Tibial nerve (tissue), 4 donors: Measurements from ENCODE around the gene LSS.

Source experiments
- CTCF ChIP-seq, 5 experiments: fragments of 200-600 bp in 3 of 5; fragments of 450-650 bp in 2 of 5; sonication (generic) in 3 of 5; IDR thresholded peaks; one replicate each; pipeline ENCODE4 v1.5.1; 2016 to 2019; ENCODE audit warnings: antibody characterized with exemption in 5 of 5, mild to moderate bottlenecking in 3 of 5, moderate library complexity in 2 of 5
- EP300 ChIP-seq, 2 donors: sonication (generic); formaldehyde crosslinking; IDR thresholded peaks; one replicate each; pipeline ENCODE4 v1.6.1; 2017; ENCODE audit warnings: antibody characterized with exemption in 2 of 2, mild to moderate bottlenecking in 1 of 2
- POLR2A ChIP-seq, 2 donors: fragments of 450-650 bp; IDR thresholded peaks; one replicate each; pipeline ENCODE4 v1.6.1; 2017; ENCODE audit warnings: antibody characterized with exemption in 2 of 2, mild to moderate bottlenecking in 2 of 2, moderate library complexity in 2 of 2

- TF ChIP-seq EP300 (IDR thresholded peaks at IDR 0.05) (no peak), CTCF (IDR thresholded peaks at IDR 0.05) (no peak), POLR2A (IDR thresholded peaks at IDR 0.05) (no peak)
These were observed 20.5 kb downstream of the LSS start for GRCh38 chr21:46207920-46208591.
